NCI-H187 treated with DMSO at 0.1 percent for 48 hours (cell line): ENCODE measurements around the gene SPTBN1.

Experiments
- DNase-seq: peaks from one replicate; lab custom pipeline; 2025; lab: John Stamatoyannopoulos, UW

SPTBN1 gene

GRCh38 chr2:54574107-54574859, 118.2 kb downstream of the SPTBN1 start:
- DNase-seq: no peak

GRCh38 chr2:54574860-54575247, 118.7 kb downstream of the SPTBN1 start:
- DNase-seq: no peak

DNA sequence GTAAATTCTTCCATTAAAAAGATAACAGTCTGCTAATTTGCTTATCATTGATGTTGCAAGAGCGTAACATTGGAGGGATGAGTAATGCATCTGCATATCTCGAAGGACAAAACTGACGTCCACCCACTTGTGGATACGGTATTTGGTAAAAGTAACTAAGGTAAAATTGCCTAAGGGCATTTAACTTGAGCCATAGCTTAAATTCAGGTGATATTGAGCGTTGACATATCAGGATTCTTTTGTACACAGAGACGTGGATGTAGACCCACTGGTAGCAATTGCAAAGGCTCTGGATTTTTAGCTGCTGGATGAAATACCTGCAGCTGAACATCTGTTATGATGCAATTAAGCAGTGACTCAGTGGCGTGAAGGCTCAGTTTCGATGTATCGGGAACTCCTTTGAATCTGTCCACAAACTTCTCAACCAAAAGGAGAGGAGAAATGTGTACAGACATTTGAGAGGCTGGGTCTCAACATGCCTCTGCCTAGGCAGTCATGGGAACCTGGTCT, 119.3 kb downstream of the SPTBN1 start:
- no peak for DNase-seq

DNA sequence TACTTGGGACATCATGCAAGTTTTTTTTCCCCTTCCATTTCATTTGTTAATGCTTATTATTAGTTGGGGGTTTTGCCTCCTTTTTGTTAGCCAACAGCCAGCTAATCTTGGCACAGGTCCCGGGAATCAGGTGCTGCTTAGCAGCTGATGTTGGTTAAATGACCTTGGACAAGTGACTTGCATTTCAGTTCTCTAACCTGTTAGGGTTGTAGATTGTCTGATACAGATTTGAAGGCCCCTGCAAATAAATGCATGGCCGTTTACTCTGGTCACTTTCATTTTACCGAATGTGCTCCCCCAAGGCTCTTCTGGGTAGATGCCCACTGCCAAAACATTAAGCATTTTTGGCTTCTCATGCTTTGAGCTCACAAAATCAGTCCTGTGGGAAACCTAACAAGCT, 120.9 kb downstream of the SPTBN1 start:
- DNase-seq: no peak

DNA sequence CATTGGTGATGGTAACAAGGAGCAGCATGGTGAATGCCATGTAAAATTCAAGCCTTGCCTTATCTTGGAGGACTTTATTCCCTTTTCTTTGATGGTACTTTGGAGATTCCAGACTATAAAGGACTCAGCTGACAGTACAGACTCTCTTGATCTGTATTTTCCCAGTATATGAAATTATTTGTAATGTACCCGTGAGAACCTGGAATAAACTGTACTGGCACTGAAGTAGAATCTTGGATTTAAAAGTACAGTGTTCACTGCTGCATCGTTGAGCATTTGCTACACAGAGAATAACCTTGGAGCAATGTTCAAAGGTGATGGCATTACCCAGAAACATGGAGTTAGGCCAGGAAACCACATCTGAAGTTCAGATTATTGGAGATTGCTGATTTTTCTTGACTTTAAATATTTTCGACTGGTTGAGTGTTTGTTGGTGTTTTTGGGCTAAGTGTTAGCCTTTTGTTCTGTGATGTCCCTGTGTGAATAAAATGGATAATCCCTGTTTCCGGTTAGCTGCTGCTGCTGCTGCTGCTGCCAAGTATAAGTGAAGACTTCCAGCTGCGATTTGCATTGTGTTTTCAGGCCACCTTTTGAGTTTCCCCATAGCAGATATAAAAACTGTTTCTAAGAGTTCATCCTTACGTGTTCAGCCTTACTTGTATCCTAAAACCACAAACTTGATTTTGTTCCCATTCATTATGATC, 122.0 kb downstream of the SPTBN1 start:
- DNase-seq: no peak

DNA sequence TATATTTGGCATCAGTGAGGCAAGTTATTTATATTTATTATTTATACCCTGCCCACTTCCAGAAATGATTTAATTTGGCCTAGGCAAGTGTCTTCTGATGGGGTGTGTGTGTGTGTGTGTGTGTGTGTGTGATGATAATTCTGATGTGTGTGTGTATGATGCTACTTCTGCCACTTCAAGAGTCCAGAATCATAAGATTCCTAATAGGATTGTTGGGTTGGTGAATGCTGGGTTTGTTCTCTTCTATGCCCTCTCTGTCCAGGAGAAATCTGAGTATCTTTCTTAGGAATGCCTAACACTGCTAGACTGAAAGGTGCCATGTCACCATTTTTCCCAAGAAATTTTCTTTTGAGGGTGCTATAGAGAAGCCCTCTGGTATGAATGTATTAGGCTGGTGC, 122.5 kb downstream of the SPTBN1 start:
- DNase-seq: no peak

DNA sequence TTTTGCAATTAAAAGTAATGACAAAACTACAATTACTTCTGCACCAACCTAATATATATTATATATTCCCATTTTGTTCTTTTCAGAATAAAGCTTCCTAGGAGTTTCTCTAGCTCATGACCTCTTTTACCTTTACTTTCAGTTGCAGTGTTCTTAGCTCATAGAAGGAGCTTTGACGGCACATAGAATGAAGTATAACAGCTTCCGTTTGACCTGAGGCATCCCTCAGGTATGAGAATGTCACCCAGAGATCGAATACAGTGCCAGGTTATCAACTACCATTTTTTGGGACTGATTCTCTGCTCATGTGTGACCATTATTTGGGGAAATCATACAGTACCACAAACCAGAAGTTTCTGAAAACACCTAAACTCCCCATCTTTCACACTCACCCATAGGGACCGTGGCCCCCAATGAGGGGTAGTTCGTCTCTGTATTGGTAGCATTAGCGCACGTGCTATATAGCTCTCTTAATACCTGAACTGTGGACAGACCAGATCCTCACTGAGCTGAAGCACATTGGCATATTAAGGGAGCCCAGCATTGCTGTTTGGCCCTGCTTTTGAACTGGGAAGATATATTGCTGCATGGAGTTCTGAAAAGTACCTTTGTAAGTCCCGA, 123.0 kb downstream of the SPTBN1 start:
- DNase-seq: no peak

DNA sequence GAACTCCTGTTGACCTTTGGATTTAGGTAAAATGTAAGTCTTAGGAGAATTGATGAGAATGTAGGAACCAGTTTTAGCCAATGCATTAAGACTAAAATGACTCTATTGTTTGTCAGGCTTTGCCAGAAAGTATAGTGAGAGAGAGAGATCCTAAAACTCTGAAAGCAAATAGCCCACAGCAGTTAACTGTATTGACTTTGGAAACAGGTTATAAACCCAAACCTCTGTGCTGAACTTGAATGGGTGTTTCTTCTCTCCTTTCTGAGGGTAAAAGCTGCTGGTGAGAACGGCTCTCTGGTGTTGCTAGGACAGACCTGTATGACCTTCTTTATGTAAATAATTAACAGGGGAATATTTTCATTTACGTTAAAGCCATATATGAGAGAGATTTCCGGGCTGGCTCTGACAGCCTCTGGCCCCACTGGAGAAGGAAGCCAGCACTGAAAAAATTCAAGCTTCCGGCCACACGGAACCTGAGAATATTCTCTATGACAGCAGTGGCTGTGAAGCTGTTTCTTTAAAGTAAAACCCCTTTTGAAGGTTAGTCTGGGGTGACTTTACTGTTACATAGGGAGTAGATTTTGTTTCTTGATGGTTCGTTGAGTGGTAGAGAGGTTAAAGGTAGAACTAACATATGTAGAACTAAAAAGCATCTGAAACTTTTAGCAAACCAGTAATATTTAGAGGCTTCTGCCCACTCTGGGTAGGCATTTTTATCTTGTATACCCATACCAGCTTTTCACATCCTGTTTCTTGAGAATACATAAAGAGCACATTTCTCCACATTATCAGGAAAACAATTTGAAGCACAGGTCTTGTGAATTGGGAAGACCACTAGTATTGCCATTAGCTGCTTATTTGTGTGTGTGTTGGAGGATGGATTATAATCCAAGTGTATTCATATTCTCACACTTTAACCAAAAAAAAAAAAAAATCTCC, 123.8 kb downstream of the SPTBN1 start:
- no peak for DNase-seq

DNA sequence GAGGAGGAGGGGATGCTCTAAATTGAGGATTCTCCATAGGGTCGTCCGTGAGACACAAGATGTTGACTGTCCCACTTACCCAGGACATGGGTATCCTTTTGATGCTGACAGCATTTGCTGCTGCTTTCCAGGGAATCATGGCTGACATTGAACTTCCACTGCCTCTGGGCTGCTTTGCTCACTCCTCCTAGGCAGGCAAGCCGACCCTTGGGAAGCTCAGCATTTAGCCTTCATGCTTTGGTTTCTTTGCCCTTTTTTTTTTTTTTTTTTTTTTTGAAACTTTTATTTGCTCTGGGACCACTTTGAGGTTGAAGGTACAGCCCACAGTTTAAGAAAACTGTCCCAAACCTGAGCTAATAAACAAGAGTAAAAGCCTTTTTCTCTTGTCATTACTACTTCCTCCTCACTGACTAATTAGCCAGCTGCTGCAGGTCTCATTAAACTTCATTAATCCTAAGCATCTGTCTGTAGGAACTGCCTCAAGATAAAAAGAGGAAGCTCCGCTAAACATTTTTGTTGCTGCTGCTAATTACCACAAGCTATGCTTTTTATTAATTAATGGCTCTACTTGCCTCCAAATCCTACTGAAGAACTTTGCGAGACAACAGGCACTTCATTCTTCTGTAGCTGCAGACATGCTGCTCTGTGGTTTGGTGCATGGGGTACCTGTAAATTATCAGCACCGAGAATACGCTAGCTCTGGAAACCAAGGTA, 125.4 kb downstream of the SPTBN1 start:
- no peak for DNase-seq

- no peak for DNase-seq
Measured at GRCh38 chr2:54582987-54583386, 126.9 kb downstream of the SPTBN1 start.

DNA sequence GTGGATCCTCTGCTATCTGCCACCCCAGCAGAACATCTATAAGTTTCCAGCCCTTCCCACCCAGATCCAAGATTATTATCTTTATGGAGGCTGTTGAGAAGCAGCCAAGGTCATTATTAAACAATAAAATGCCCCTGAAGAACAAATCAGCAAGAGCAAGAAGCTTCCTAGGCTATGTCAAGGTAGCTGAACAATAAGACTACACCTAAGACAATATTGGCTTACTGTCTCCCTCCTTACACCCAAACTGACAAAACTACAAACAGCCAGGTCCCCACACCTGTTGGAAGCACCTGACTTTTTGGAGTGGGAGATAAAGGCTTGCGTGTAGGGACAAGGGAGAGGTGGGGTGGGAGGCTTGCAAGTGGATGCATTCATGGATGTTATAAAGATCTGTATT, 128.5 kb downstream of the SPTBN1 start:
- DNase-seq: no peak

- no peak for DNase-seq
Measured at GRCh38 chr2:54585136-54585733, 129.1 kb downstream of the SPTBN1 start.

- DNase-seq: no peak
Measured at GRCh38 chr2:54586062-54586461, 129.9 kb downstream of the SPTBN1 start.

DNA sequence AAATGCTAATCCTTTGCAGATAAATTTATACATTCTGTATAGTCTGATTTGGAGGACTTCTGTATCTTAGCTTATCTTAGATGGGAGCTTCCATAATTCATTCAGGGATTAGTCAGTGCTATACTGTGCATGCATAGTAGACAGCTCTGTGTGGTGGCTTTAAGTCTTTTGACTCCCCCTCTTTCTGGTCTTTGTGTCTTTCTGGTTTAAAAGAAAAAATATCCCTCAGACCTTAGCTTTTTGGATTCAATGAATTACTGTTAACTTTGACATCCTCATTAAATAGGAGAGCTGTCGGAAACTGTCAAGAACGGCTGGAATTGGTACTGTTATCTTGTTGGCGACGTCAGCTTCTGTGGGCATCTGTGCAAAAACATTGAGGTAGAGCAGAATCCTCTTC, 130.4 kb downstream of the SPTBN1 start:
- no peak for DNase-seq

DNA sequence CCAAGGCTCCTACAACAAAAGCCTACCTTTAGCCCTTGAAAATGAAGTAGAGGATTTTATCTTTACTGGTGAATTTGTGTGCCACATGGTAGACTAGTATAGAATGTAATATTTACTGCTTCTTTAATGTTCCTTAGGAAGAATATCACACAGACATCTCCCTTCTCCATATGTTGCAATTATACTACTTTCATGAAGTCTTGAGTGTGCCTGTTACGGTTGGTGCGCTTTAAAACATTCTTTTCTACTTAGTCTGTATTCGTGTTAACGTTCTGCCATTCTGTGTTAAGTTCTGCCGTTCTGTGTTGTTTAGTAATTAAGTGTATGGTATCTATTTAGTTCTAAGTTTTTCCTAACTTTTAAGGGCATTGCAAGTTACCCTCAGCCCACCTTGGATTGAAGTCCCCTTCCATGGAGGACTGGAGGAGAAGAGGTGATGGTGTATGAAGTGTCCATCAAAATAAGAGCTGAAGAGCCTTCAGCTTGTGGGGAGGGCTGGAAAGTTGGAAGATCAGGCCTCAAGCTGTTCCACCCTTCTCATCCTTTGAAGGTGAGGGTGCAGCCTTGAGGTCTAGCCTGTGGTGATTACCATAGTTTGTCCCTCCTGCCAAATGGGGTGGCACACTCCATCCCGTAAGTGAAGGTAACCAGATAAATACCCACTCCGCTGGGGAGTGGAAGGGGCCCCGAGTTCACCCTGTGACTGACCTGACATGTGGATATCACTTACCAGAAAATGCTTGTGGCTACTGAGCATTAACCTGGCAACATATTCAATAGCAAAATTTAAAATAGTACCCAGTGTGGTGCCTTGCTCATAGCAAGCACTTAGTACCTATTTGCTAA, 131.3 kb downstream of the SPTBN1 start:
- no peak for DNase-seq

DNA sequence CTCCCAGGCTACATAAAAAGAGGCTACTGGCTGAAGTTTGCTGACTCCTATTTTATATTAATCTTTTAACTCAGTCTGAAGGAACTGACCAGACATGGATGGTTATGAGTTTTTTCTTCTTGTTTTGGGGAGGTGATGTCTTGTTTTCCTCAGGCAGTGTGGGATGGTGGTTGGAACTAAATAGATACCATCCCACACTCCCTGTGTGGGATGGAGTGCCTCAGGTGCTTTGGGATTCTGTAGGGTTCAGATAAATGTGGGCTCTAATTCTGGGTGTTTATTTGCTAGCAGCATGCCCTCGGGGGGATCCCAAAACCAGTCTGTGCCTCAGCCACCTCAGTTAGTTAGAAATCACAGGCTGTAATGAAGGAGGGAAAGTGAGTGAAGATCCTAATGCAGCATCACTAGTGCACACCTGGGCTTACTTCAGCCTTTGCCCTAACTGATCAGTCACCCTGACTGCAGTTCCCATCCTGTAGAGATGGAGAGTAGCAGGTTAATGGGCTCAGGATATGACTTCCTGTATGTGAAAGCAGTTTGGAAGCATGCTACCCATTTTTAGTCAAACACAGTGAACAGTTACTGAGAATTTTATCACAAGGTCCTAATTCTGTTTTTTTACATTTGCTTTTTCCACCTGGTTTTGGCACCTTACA, 132.2 kb downstream of the SPTBN1 start:
- no peak for DNase-seq

DNA sequence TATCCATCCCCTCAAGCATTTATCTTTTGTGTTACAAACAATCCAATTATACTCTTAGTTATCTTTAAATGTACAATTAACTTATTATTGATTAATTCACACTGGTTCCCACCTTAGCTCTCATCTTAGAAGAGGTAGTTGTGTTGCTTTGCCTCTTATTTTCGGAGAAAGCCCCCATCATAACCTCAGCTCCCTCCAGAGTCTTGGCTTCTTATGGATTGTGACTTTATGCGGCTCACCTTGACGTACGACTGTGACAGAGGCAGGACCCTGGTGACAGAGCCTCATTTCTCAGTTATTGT, 132.9 kb downstream of the SPTBN1 start:
- DNase-seq: no peak

GRCh38 chr2:54589340-54590215, 133.5 kb downstream of the SPTBN1 start:
- no peak for DNase-seq
